D721Med (cell line): ENCODE measurements around the gene NR3C2.
"Not testable (repeated sequence)": the region's sequence is repeated elsewhere in the genome, so short reads cannot be mapped to it uniquely, and the experiment has no call there.

Source experiments
- DNase-seq: peaks from one replicate; pipeline ENCODE4 v3.0.0; 2011; ENCODE audit warnings: low spot score; ENCODE audit not compliant: insufficient read length
- FAIRE-seq: peaks from 2 replicates; lab custom pipeline; 2011; peaks lifted over from hg19 to GRCh38; lab: Jason Lieb, UNC
- CTCF ChIP-seq: IDR thresholded peaks from 2 replicates; pipeline ENCODE4 v1.5.1; 2012; ENCODE audit warnings: mild to moderate bottlenecking, control low read depth; ENCODE audit not compliant: insufficient read depth; ENCODE audit errors: missing control alignments

NR3C2 gene

GRCh38 chr4:148090503-148091476 lies 351.4 kb downstream of the NR3C2 start:
- no peak for TF ChIP-seq CTCF
- no peak for FAIRE-seq
- DNase-seq, result no peak

GRCh38 chr4:148090029-148090428 lies 352.2 kb downstream of the NR3C2 start:
- DNase-seq (no peak), FAIRE-seq (no peak)
- no peak for TF ChIP-seq CTCF

DNA sequence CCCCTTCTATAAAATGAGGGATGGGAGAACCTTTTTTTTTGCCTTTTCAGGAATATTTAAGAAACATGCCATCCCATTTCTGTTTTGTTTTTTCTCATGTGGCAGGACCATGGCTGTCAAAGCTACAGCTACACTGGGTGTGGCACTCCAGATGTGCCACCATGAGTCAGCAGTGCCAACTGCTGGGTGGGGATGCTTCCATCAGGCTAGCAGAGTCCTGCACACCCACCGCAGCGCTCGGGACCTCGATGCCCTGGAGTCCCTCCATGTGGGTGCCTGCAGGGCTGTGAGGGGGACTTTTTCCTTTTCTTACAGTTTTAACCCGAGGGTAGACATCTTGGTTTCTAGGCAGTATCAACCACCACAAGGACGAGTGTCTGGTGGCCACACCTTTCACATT lies 352.6 kb downstream of the NR3C2 start:
- no peak for TF ChIP-seq CTCF
- no peak for DNase-seq
- FAIRE-seq, result no peak

- not testable (repeated sequence) for FAIRE-seq, DNase-seq
These were observed 359.1 kb downstream of the NR3C2 start for GRCh38 chr4:148083073-148083472.

- DNase-seq (no peak), FAIRE-seq (no peak)
- no peak for TF ChIP-seq CTCF
These were observed 360.5 kb downstream of the NR3C2 start for GRCh38 chr4:148081745-148082144.

DNA sequence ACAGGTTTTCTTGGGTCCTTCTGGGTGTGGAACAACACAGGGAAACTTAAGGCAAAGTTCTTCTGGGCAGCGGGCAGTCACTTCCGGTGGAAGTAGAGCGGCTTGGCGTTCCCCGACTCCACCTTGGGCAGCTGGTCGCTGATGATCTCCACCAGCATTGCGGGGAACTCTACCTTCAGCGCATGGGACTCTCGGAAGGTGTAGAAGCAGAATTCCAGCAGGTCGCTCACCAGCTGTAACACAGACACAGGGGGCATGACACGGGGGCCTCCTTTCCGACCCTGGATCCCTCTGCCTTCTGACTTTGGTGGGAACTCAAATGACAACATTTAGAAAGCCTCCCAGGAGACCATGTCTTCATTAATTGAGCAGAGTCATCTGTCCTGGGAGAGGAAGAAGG lies 360.9 kb downstream of the NR3C2 start:
- no peak for DNase-seq
- FAIRE-seq, result no peak
- no peak for TF ChIP-seq CTCF

GRCh38 chr4:148079961-148080360 lies 362.3 kb downstream of the NR3C2 start:
- TF ChIP-seq CTCF, result no peak
- DNase-seq (no peak), FAIRE-seq (no peak)
